ENCODE results near the gene NR2F1.
"Not testable (repeated sequence)": the region's sequence is repeated elsewhere in the genome, so short reads cannot be mapped to it uniquely, and the experiment has no call there.

Gene NR2F1

DNA sequence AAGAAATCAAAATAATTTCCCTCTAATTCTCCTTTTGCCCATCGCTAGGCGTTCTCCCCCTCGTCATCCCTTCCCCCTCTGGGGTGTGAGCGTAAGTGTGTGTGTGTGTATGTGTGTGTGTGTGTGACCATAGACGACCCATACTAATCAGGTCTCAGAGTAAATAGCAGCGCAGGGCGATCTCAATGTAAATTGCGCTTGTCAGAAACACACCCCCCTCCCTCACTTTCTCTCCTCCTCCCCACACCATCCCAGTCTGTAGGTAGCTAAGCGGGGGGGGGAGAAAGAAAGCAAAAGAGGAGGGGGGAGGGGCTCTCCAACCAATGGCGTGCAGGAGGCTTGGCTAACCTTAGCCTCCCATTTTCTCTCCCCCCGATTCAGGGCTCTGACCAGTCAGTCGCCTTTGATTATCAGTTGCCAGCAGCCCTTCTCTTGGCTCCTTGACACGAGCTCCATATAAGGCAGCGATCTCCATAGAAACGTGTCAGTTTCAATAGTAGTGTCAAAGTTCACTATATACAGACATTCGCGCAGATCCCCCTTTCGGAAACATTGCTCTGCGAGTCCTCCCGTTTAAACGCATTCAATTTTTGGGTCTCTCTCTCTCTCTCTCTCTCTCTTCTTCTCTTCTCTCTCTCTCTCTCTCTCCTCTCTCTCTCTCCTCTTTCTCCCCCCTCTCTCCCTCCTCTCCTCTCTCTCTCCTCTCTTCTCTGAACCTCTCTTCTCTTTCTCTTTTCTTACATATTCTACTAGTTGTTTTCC, at the start of gene NR2F1:
Gene NR2F1, plus strand, starts transcription at position 546 of the 762 bp plus-strand sequence. CDS start 1,802 bp downstream, outside the sequence.
- DNase-seq (ENCODE audit: low read depth, low spot score) = no peak

DNA sequence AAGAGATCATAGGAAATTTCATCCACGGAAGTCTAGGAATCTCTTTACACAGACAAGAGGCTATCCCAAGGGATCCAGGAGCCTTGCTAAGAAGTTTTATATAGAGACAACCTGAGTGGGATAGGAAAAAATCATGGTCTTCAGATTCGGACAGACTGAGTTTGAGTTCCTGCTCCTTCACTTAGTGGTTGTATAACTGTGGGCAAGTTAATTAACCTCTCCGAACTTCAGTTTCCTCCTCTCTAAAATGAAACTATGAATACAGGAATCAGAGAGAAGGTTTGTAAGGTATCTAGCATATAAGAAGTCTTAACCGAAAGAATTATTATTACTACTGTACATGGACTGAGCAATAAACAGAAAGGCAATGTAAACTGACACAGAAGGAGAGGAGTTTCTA, 37.1 kb upstream of the NR2F1 start:
- no peak for DNase-seq (ENCODE audit: low read depth, low spot score)

DNA sequence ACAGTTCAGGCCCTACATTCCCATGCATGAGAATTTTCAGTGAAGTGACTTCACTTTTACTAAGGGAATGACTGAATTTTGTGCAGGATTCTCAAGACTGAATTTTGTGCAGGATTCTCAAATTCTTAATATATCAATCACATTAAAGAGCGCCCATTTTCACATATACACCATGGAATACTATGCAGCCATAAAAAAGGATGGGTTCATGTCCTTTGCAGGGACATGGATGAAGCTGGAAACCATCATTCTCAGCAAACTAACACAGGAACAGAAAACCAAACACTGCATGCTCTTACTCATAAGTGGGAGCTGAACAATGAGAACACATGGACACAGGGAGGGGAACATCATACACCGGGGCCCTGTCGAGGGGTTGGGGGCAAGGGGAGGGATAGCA, 33.4 kb upstream of the NR2F1 start:
- DNase-seq (ENCODE audit: low read depth, low spot score) = not testable (repeated sequence)

DNA sequence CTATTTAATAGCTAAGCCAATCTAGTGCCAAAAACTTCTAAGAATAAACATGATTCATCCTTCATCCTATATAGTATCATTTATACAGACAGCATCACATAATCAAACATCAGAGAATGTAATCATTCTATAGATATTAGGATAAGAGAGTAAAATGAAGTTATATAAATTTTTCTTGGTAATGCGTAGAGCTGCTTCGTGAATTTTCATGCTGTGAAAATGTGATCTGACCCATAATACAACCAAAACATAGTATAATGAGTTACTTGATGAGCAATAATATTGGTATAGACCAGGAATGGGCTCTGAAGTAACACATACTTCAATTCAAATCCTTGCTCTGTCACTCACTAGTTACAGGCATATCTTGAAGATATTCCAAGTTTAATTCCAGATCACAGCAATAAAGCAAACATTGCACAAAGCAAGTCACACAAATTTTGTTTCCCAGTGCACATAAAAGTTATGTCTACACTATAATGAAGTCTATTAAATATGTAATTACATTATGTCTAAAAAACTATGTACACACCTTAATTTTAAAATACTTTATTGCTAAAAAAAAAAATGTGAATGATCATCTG, 25.9 kb upstream of the NR2F1 start:
- DNase-seq (ENCODE audit: low read depth, low spot score) = no peak

DNA sequence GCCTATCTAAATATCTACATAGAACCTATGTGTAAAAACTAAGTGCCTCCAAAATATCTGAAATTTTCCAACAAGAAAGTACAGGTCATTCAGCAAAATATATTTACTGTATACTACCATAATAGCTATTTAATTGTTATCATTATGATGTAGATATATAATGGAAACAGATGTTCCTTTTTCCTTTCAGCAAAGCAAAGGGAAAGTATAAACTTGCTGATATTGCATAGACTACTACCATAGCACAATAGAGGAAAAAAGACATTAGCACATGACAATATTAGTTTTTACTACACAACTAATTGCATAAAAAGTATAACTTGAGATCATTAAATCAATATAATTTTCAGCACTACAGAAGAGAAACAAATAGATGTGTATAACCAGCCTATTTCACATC, 16.9 kb upstream of the NR2F1 start:
- no peak for DNase-seq (ENCODE audit: low read depth, low spot score)

DNA sequence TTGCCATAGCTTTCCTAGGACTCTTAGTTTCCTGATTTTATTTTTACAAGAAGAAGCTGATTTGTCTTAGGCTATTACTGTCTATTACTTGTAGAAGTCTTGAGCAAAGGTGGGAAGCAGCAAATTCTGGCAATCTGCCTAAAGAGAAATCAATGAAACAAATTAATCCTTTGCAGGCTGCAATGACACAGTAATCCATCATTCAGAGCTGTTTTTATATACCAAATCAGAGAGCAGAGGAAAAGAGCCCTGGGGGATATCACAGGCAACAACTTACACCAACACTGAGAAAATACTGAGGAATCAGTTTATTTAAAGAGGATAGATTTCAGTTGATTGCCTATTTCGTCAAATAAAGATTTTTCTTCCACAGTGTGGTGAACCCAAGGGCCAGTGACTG, 15.6 kb upstream of the NR2F1 start:
- no peak for DNase-seq (ENCODE audit: low read depth, low spot score)

DNA sequence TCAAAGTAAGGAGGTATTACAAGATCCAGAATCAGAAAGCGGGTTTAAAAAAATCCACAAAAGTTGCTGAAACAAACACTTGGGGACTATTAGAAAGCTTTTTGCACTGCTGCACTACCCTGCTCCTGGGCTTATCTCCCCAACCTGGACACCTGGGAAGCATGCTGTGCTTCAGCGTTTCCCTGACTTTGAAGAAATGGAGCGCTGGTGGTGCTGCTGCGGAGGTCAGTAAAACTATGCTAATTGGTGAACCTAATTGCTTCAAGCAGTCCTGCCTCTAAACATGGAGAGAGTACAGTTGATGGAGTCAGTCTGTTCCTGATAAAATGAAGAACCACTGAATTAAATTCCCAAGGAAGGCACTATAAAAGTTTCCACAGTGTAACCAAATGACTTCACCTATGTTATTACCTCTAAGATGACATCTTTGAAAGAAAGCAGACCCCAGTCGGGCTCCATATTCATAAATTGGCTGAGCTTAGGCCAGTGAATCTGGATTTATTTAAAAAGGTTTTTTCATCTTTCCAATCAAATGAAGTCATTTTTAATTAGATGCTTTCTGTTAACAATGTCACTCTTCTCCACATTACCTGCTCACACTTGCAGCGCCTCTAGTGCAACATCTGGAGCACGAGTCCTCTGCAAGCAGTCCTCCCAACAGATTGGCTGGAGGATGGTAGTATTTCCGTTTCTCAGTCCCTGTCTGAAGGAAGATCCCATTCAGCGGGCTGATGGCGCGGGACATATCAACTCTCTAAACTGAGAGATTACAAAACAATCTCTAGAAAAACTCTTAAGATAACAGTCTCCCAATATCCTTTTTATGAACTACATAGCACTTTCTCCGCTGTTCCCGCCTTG, 13.5 kb upstream of the NR2F1 start:
- no peak for DNase-seq (ENCODE audit: low read depth, low spot score)

DNA sequence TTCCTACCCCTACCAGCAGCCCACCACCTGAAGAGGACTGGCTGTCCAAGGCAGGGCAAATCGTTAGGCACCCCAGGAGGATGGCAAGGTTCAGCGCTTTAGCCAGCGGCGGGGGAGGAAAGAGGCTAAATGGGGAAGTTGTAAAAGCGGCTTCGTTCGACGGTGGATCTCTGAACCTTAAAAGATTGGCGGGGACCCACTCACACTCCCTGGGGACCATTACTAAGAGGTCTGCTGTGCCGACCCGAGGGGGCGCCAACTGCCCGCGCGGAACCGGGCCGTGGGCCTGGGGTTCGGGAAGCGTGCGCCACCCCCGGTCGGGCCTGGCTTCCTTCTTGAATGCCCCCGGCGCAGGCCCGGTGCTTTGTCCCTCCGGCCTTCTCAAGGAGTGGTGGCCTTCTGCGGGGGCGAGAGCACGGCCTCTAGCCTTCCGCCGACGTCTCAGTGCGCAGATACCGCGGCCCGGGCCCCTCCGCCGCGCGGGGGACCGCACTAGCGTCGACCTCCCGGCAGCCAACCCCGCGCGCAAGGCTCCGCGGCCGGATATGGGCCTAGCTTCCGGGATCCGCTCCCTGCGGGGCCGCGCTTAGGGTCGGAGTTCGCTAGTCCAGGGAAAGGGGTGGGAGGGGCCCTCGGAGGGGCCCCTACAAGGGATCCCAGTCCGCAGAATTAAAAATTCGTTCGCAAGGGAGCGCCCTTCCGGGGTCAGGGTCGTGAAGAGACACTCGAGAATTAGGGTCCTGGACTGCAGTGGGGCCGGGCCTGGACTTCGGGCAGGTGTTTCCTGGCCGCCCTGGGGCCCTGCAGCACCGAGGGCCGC, 12.5 kb upstream of the NR2F1 start:
- DNase-seq (ENCODE audit: low read depth, low spot score) = no peak

DNA sequence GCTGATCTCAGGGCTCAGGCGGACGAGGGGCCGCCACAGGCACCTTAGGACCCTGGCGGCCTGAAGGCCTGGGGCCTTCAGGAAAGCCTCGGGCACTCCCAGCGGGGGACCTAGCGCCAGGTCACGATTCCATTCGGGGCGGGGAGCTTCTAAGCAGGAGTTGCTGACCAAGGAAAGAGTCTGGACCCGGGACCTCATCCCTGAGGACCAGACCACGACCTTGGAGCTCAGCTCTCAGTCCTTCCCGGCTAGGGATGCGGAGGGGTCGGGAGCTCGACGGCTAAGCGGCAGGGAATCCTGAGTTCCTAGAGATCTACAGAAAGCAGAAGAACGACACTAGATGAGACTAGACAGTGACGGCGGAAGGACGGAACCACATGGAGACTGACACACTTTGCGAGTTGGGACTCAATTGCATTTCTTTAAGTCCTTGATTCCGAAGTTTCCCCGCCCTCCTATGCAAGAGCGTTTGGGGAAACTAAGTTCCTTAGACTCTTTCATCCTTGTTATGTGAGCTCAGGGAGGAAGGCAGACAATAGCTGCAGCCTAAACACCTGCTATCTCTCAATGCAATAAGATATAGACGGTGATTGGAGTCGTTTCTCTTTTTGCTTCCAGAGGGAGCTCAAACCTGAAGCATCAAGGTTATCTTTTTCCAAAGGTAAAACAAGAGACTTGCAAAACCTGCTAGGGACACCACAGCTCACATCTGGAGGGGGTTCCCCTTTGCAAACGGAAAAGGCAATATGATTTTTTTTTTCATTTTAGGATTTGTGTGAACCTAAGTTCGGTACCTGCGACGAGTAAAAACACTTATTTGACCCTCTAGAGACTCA, 11.7 kb upstream of the NR2F1 start:
- DNase-seq (ENCODE audit: low read depth, low spot score) = no peak

DNA sequence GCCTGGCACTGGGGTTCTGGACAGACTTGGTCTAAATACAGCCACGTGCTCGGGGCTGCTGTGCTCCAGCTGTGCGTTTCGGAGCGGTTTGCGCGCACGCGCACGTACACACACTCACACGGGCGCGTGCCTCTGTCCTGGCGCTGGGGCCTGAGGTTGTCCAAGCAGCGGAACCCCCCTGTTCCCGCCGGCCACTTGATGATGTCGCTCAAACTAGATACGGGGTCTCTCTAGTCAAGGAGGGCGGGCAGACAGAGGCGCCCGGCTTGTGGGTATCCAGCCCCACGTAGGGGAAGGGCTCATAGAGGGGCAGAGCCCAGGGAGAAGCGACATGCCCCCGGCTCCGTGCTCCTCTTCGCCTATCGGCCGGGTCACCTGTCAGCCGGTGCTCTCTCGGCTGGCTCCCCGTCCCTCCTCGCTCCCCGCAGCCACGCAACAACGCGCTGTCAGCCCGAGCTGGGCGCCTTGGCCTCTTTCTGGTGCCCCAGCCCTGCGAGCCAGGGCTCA, 10.9 kb upstream of the NR2F1 start:
- DNase-seq (ENCODE audit: low read depth, low spot score) = no peak

DNA sequence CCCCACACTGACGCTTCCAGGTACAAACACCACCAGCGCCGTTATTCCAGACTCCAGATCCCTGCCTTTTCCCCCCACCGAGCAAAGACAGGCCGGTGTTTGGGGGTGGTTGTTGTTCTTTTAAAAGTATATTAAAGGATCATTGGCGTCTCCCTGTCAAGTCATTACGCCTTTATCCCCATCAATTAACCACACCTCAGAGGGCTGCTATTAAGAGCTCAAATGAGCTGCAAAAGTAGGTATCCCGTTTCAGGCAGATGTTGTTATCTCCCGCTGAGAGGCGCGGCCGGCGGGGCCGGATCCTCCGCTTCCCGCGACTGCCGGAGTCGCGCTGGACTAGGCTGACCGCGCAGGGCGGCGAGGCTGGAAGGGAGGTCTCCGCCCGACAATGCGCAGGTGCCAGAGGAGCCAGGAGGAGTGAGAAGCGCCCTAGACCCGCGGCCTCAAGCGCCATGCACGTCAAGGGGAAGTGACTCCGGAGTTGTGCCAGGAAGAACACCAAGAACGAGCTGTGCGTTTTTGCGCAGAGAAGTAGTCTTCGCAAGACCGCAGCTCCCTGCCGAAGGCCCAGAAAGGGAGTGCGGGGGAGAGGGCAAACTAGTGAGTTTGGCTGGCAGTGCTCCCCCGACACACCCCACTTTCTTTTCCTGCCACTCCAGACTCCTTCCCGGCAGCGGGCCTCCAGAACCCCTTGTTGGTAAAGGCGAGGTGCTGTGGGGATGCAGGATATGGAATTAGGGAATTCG, 10.2 kb upstream of the NR2F1 start:
- no peak for DNase-seq (ENCODE audit: low read depth, low spot score)

DNA sequence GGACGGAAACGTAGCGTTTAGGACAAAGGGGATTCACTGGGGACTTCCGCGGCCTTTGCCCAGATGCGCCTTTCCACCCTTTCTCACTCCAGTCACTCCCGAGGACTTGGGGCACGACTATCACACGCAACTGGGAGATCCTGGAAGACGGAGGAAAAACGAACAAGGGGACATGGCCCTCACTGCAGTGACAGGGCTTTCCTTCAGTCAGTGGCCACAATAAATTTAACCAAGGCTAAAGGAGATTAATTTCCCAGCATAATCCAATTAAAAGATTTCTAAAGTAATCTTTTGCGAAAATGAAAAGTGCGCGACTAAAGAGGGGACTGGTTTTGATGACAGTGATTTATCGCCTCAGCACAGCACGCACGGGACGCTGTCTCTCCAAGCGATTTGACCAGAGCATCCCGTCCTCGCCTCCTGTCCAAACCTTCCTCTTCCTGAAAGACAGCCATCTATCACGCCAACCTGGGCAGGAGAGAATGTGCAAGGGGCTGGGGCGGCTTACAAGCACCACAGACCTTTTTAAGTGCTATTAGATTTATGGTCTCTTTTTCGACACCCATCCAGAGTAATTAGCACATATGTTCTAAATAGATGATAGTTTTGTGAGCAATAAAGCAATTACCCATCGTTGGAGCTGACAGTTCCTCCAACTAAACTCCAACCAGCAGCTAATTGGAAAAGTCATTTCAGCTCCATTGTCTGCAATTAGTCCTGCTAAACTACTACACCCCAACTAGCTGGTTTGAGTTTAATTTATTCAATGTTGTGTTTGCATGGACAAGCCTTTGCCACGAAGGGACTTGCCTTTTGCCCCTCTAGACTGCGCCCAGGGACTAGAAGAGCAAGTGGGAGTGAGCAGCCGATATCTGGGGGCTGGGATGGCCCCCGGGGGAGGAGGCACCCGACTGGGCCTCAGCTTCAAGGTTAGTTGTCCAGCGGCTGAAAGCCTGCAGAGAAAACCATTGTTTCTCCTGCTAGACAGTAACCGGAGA, 9.4 kb upstream of the NR2F1 start:
- DNase-seq (ENCODE audit: low read depth, low spot score) = no peak

DNA sequence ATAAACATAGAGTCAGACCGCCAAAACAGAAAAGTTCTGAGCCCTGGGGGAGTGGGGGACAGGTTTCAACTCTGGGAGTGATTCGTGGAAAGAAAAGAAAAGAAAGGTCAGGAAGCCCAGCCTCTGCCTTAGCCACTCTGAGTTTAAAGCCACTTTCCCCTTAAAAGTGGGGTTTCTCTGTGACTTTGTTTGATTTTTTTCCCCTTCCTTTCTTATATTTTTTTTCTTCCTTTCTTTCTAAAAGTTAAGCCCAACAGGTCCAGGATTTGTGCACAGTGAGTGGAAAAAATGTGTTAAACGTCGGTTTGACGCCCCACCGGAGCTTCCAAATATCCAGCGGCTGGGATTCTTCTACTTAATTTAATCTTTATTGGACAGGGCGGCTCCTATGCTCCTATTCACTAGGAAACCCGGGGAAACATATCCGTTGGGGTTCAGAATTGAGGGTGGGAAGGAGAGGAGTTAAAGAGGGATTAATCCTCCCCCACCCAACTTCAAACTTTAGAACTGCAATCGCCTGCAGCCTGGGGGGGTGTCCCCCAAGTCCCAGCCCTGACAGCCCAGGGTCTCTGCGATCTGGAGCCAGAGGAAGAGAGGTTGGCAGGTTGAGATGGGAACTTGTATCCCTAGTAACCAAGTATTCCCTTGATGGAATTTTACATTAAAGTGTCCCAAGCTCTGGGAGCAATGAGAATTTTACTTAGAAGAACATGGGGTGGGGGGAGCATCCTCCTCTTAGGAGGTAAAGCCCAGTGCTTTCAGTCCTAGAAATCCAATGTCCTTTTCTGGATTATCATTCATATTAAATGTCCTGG, 8.3 kb upstream of the NR2F1 start:
- DNase-seq (ENCODE audit: low read depth, low spot score) = no peak

DNA sequence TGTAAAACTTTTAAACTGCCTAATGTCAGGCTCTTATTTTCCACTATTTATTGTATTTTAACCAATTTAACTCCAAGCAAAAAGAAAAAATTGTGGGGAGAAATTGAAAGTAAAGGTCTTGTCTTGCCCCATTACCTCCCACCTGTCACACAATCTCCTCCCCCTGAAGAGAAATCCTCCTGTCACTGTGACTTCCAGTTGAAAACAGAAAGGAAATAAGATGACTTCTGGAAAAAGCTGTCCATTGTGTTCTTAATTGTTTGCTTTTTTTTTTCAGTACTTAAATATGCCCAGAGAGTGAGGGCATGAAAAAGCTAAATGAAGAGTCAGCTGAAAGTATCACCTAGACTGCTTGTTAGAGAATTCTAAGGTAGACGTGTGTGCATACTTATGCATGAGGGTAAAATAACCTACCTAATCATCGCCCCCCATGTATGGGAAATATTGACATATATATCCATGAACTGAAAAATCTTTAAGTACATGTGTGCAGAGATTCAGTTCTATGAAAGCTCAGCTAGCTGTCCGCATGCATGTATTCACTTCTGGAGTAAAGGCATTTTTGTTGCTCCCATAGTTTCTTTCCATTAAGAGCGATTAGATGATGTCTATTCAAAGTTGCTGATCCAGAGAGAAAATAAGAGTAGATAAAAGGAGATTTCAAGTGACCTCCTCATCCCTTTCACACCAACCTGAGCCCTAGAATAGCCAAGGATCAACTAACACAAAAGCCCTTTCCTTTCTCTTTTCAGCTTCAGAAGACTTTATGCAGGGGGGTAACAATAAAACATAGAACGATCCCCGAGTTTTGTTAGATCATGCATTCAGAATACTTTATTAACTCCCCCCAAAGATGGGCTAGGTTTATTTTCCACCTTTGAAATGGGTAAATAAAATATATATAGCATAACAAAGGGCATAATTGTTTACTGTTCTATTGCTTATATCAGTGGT, 7.3 kb upstream of the NR2F1 start:
- DNase-seq (ENCODE audit: low read depth, low spot score) = no peak

DNA sequence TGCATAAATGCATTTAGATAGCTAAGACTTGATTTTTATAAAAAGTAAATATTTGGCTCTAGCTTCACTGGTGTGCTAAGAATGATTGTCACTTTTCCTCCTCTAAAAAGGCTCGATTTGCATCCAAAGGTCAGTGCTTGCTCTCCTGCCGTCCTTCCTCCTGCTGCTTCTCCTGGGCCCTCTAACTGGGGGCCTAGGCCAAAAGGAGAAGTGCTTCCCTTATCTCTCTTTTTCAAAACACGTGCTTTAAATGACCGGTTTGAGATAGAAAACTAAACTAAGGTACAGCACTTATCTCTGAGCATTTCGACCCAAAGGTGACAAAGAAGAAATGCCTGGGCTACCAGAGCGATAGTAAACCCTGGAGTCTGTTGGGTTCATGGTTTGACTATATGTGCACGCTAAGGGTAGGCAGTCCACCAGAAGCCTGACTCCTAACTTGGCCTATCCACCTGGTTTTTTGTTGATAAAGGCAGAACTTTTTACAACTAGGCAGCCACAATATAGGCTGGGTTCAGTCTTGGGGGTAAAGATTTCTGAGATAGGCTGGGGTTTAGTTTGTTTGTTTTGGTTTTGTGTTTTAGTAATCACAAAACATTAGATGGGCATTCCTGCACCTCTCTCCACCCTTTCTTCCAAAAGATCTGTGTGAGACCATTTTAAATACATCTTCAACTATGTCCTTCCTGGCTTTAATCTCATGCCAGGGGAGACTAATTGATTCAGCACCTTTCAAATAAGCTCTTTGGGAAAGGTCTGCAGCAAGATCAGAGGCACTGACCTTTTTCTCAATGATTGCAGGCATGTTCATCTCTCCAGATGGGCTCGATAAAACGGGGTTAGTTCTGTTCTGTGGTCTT, 5.8 kb upstream of the NR2F1 start:
- DNase-seq (ENCODE audit: low read depth, low spot score) = no peak

Data from activated CD4-positive, CD25-positive, alpha-beta regulatory T cell treated with anti-CD3 and anti-CD28 coated beads, Interleukin-2, amount 50 U/mL, for 16 hours (primary cell).